Uterus (tissue), 4 donors: ENCODE data around the gene TNNI3. TPM values are rescaled to one million over a fixed set of nuclear protein-coding genes. Genes with fewer than 3 reads are reported as not detected.

Source experiments
- DNase-seq, 2 donors: peaks; one replicate each; pipeline ENCODE4 v3.0.0-alpha.2; 2019 to 2020
- H3K27ac ChIP-seq, 2 donors: fragments of 200-600 bp; sonication (generic); 1 replicate in 1 of 2; 2 replicates in 1 of 2; pipeline ENCODE4 v1.5.1; 2016 to 2018
- H3K27me3 ChIP-seq, 2 donors: fragments of 200-600 bp; sonication (generic); one replicate each; pipeline ENCODE4 v1.5.1; 2018 to 2019; ENCODE audit warnings: control low read depth in 1 of 2
- H3K36me3 ChIP-seq, 2 donors: fragments of 200-600 bp; sonication (generic); one replicate each; pipeline ENCODE4 v1.5.1; 2019; ENCODE audit warnings: control low read depth in 1 of 2
- H3K4me1 ChIP-seq, 2 donors: fragments of 200-600 bp; sonication (generic); one replicate each; pipeline ENCODE4 v1.5.1; 2018 to 2019; ENCODE audit warnings: control low read depth in 1 of 2
- H3K4me3 ChIP-seq, 2 donors: fragments of 200-600 bp; sonication (generic); 1 replicate in 1 of 2; 2 replicates in 1 of 2; pipeline ENCODE4 v1.5.1; 2018 to 2019; ENCODE audit warnings: mild to moderate bottlenecking in 1 of 2
- H3K9me3 ChIP-seq, 2 donors: fragments of 200-600 bp; sonication (generic); one replicate each; pipeline ENCODE4 v1.5.1; 2019; ENCODE audit warnings: control low read depth in 1 of 2
- CTCF ChIP-seq, 4 experiments: fragments of 200-600 bp in 2 of 4; fragments of 450-650 bp in 2 of 4; sonication (generic) in 2 of 4; IDR thresholded peaks; one replicate each; pipeline ENCODE4 v1.5.1; 2016 to 2019; ENCODE audit warnings: antibody characterized with exemption in 4 of 4, mild to moderate bottlenecking in 2 of 4, moderate library complexity in 1 of 4
- POLR2A ChIP-seq, 2 donors: fragments of 450-650 bp; IDR thresholded peaks; one replicate each; pipeline ENCODE4 v1.6.1; 2016; ENCODE audit warnings: antibody characterized with exemption in 2 of 2, mild to moderate bottlenecking in 1 of 2, moderate library complexity in 1 of 2
- intact Hi-C: fragments of 100-400 bp; cut with DNase I; formaldehyde crosslinking; loops from one replicate; pipeline ENCODE4 v1.15.1; 2023; ENCODE audit warnings: low total_unique reads
- total RNA-seq, 4 donors: library from RNA; depleted of rRNA in 3 of 4; stranded (reverse); fragments of >200 nt in 3 of 4; gene quantifications; one replicate each; pipeline versions ENCODE4 v1.1.0 to v1.2.4, GENCODE V29; 2014 to 2023
- donor health status: DM: yes; HTN: yes; CAD: no.

Gene TNNI3
- total RNA-seq, 4 donors from 2014 or later: 0.55 to 3.3 TPM; not detected in 2

GRCh38 chr19:55166530-55167268 is 9.2 kb upstream of the TNNI3 start, which contains the start of gene DNAAF3:
TSS of gene DNAAF3 (minus strand) at chr19:55166613. CDS start at chr19:55166413, 200 bp downstream.
- intact Hi-C loops: no loop called here
- no peak within 1 kb of the TSS for H3K27ac ChIP-seq
- H3K4me3 ChIP-seq: peak within 1 kb of the TSS in 1 of 2 donors; percentile 27

GRCh38 chr19:55165952-55166529 is 8.5 kb upstream of the TNNI3 start:
- Histone ChIP-seq H3K27me3 (peaks cover 5 to 50% of the 10 kb centered on the region in 2 donors), H3K36me3 (no peaks in the 10 kb centered on the region), H3K27ac (no peak overlapping the region), H3K9me3 (no peaks in the 10 kb centered on the region), H3K4me1 (no peaks in the 10 kb centered on the region), H3K4me3 (peak overlapping the region in 1 of 2 donors; percentile 27)
- peak in 1 of 2 donors; percentile 45 for DNase-seq
- TF ChIP-seq POLR2A (IDR thresholded peaks at IDR 0.05): no peak
- peak in 2 of 4 experiments; percentile 28 to 38 for TF ChIP-seq CTCF (IDR thresholded peaks at IDR 0.05)
- intact Hi-C loops: no loop called here

More at GRCh38 chr19:55166530-55167268, 9.2 kb upstream of the TNNI3 start, which contains the start of gene DNAAF3:
- peak; percentile 56 to 90 for DNase-seq
- no peaks in the 10 kb centered on the region for H3K4me1 ChIP-seq
- peaks cover under 1 to 49% of the 10 kb centered on the region in 2 donors for H3K27me3 ChIP-seq
- H3K36me3 ChIP-seq: no peaks in the 10 kb centered on the region
- TF ChIP-seq CTCF (IDR thresholded peaks at IDR 0.05): no peak
- H3K9me3 ChIP-seq: no peaks in the 10 kb centered on the region

GRCh38 chr19:55161571-55162322 is 4.2 kb upstream of the TNNI3 start:
- intact Hi-C loops: no loop called here
- Histone ChIP-seq H3K4me1 (no peaks in the 10 kb centered on the region), H3K27me3 (peaks cover 13 to 26% of the 10 kb centered on the region in 2 donors), H3K9me3 (no peaks in the 10 kb centered on the region), H3K27ac (no peak overlapping the region), H3K36me3 (no peaks in the 10 kb centered on the region), H3K4me3 (no peak overlapping the region)
- TF ChIP-seq POLR2A (IDR thresholded peaks at IDR 0.05) (no peak), CTCF (IDR thresholded peaks at IDR 0.05) (no peak)
- DNase-seq: no peak

- peaks cover 20 to 34% of the 10 kb centered on the region in 2 donors for H3K27me3 ChIP-seq
- intact Hi-C loops: no loop called here
- no peaks in the 10 kb centered on the region for H3K9me3 ChIP-seq
- no peak overlapping the region for H3K27ac ChIP-seq
- no peaks in the 10 kb centered on the region for H3K36me3 ChIP-seq
- TF ChIP-seq CTCF (IDR thresholded peaks at IDR 0.05): no peak
- TF ChIP-seq POLR2A (IDR thresholded peaks at IDR 0.05): no peak
- H3K4me1 ChIP-seq: no peaks in the 10 kb centered on the region
- H3K4me3 ChIP-seq: no peak overlapping the region
- no peak for DNase-seq
These were observed 3.4 kb upstream of the TNNI3 start for GRCh38 chr19:55160986-55161365.
